ENCODE results near the gene CRYGN.

CRYGN gene

GRCh38 chr7:151390598-151391357 is 49.2 kb downstream of the CRYGN start:
- TF ChIP-seq, protein P1, sequence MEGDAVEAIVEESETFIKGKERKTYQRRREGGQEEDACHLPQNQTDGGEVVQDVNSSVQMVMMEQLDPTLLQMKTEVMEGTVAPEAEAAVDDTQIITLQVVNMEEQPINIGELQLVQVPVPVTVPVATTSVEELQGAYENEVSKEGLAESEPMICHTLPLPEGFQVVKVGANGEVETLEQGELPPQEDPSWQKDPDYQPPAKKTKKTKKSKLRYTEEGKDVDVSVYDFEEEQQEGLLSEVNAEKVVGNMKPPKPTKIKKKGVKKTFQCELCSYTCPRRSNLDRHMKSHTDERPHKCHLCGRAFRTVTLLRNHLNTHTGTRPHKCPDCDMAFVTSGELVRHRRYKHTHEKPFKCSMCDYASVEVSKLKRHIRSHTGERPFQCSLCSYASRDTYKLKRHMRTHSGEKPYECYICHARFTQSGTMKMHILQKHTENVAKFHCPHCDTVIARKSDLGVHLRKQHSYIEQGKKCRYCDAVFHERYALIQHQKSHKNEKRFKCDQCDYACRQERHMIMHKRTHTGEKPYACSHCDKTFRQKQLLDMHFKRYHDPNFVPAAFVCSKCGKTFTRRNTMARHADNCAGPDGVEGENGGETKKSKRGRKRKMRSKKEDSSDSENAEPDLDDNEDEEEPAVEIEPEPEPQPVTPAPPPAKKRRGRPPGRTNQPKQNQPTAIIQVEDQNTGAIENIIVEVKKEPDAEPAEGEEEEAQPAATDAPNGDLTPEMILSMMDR (IDR thresholded peaks at IDR 0.05; ENCODE audit: borderline replicate concordance, insufficient read depth, low read depth, low read length) = no peak
- H3K4me3 ChIP-seq (ENCODE audit: low read depth, low read length) = no peak overlapping the region

GRCh38 chr7:151389768-151390597 is 50.0 kb downstream of the CRYGN start:
- TF ChIP-seq, protein P1 (IDR thresholded peaks at IDR 0.05; ENCODE audit: borderline replicate concordance, insufficient read depth, low read depth, low read length) = no peak
- H3K4me3 ChIP-seq (ENCODE audit: low read depth, low read length) = no peak overlapping the region

DNA sequence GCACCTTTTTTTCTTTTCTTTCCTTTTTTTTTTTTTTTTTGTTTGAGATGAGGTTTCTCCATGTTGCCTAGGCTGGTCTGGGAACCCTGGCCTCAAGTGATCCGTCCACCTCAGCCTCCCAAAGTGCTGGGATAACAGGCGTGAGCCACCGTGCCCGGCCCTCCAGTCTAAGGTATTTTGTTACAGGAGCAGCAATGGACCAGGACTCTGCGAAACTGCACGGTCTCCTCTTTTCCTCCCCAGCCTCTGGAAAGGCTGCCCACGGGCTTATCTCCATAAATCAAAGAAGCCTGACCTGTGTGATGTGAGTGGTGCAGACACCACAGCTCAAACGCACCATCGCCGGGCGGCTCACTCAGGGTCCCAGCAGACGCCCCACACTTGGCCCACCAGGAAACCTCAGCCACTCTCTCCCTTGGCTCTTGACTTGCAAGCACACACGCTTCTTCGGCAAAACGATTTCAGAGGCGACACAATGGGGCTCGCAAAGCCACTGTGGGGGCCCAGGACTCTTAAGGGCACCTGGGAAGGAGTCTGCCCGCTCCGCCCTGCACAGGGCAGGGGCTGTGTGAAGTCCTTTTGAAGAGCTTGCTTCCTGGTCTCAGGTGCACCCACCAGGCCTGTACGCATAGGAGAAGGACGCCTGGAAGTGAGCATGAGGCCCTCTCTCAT is 50.7 kb downstream of the CRYGN start:
- TF ChIP-seq, protein P1 (IDR thresholded peaks at IDR 0.05; ENCODE audit: borderline replicate concordance, insufficient read depth, low read depth, low read length) = no peak
- no peak overlapping the region for H3K4me3 ChIP-seq (ENCODE audit: low read depth, low read length)

DNA sequence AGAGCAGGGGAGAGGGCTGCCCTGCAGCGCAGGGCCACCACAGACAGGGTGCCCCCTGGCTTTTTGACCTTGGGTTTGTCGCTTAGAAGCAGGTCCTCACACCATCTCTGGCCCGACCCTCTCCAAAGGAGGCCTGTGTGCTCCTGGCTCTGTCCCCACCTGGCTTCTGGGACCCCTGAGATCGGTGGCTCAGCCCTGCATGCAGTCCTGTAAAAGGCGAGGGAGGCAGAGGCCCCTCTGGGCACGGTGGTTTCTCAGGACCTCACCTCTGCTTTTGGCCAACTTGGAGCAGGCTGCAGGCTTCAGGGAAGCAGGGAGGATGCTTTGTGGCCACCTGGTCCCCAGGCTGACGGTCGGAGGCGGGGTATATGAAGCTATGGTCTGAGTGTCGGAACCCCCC is 51.5 kb downstream of the CRYGN start:
- TF ChIP-seq, protein P1 (IDR thresholded peaks at IDR 0.05; ENCODE audit: borderline replicate concordance, insufficient read depth, low read depth, low read length) = no peak
- H3K4me3 ChIP-seq (ENCODE audit: low read depth, low read length) = no peak overlapping the region

DNA sequence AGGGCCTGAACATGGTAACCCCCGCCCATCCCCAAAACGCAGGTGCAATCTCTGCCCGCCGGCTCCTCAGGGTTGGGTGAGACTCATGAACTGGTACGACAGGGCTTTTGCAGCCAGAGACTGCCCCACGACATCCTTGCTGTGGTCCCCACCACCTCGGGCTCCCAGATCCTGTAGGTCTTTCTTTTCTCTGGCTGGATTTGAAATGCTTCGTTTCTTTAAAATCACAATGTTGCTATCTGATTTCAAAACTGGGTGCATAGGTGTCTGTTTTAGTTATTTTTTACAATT is 52.0 kb downstream of the CRYGN start:
- TF ChIP-seq, protein P1 (IDR thresholded peaks at IDR 0.05; ENCODE audit: borderline replicate concordance, insufficient read depth, low read depth, low read length) = no peak

DNA sequence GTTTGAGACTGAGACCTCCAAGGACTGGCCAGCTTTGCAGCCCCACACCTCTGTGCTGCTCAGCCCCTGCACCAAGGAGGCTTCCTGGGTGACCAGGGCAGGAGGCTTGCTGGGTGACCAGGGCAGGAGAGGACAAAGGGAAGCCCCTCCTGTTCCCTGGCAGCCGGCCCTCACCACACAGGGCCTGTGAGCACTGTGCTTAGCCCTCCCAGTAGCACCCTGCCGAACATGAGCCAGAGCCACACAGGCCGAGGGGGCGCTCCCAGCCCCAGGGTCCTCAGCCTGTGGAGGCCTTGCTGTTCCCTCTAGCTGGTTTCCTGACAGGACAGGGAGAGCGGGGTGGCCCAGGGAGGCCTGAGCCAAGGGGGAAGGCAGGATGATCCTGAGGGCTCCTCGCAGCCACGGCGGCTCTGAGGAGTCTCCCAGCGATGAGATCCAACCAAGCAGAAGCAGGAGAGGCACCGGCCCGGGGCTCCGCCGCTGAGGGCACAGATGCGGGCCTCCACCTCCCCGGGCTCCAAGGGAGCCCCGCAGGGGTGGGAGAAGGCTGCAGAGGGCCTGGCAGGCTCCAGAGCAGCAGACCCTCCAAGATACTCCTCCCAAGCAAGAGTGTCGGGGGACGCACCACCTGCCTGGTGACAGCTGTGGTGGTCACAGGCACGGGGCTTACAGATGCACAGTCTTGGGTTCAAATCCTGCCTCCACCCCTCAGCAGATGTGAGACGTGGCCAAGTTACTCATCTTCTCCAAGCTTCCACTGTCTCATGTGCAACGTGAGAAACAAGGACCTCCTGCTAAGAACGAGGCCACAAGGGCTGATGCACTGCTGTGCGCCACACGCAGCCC is 52.6 kb downstream of the CRYGN start:
- no peak overlapping the region for H3K4me3 ChIP-seq (ENCODE audit: low read depth, low read length)
- TF ChIP-seq, protein P1 (IDR thresholded peaks at IDR 0.05; ENCODE audit: borderline replicate concordance, insufficient read depth, low read depth, low read length) = no peak

More for the DNA sequence above, 52.0 kb downstream of the CRYGN start:
- H3K4me3 ChIP-seq (ENCODE audit: low read depth, low read length) = no peak overlapping the region
